Body of pancreas (tissue), 4 donors: ENCODE results near the gene EMP1.

Source experiments
- POLR2A ChIP-seq, 3 donors: fragments of 450-650 bp; IDR thresholded peaks; one replicate each; pipeline ENCODE4 v1.6.1; 2016; ENCODE audit warnings: antibody characterized with exemption in 3 of 3, mild to moderate bottlenecking in 2 of 3
- TF ChIP-seq, protein P1 (sequence below), 7 experiments: fragments of 450-650 bp in 4 of 7; fragments of 200-600 bp in 3 of 7; sonication (generic) in 3 of 7; IDR thresholded peaks; one replicate each; pipeline ENCODE4 v1.5.1; 2016 to 2019; ENCODE audit warnings: antibody characterized with exemption in 7 of 7

DNA sequence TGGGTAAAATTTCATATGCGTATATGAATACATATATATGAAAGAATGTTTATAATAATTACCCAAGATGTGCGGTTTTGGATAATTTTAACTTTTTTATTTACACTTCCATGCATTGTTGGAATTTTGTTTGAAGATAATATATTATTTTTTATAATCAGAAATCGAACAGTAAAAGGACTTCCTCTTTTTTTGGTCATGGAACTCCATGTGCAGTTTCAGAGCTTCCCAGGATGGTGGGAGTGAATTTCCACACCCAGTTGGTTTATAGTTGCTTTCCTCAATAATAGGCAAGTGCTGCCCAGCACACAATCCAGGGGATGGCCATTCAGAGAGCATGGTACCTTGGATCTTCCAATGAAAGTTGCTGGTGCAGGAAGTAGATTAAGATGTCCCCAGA is 6.3 kb upstream of the EMP1 start:
- TF ChIP-seq, protein P1, sequence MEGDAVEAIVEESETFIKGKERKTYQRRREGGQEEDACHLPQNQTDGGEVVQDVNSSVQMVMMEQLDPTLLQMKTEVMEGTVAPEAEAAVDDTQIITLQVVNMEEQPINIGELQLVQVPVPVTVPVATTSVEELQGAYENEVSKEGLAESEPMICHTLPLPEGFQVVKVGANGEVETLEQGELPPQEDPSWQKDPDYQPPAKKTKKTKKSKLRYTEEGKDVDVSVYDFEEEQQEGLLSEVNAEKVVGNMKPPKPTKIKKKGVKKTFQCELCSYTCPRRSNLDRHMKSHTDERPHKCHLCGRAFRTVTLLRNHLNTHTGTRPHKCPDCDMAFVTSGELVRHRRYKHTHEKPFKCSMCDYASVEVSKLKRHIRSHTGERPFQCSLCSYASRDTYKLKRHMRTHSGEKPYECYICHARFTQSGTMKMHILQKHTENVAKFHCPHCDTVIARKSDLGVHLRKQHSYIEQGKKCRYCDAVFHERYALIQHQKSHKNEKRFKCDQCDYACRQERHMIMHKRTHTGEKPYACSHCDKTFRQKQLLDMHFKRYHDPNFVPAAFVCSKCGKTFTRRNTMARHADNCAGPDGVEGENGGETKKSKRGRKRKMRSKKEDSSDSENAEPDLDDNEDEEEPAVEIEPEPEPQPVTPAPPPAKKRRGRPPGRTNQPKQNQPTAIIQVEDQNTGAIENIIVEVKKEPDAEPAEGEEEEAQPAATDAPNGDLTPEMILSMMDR (IDR thresholded peaks at IDR 0.05) = no peak
- TF ChIP-seq POLR2A (IDR thresholded peaks at IDR 0.05) = no peak
